HEK293 (cell line): ENCODE measurements around the gene PIK3CD.

ENCODE experiments used
- CTCF ChIA-PET: fragments of 350-600 bp; formaldehyde crosslinking; extraction: SDS; loops from one replicate; lab custom pipeline; 2021; ENCODE audit warnings: antibody characterized with exemption; lab: Yijun Ruan, JAX
- POLR2A ChIA-PET: fragments of 300-600 bp; formaldehyde crosslinking; extraction: SDS; loops from one replicate; lab custom pipeline; 2020; ENCODE audit warnings: antibody characterized with exemption, inconsistent platforms; lab: Yijun Ruan, JAX
- H3K27ac ChIP-seq: fragments of 200-500 bp; sonication (Bioruptor generic); 2 replicates; pipeline ENCODE4 v1.5.1; 2014; ENCODE audit warnings: low read depth, low read length, control low read depth, inconsistent platforms; ENCODE audit errors: extremely low read depth
- H3K36me3 ChIP-seq, 2 experiments: fragments of 200-500 bp in 1 of 2; sonication (Bioruptor generic) in 1 of 2; 1 replicate in 1 of 2; 2 replicates in 1 of 2; pipeline ENCODE4 v1.5.1; 2014 to 2017; ENCODE audit warnings: inconsistent platforms in 2 of 2, low read length in 2 of 2; ENCODE audit not compliant: control insufficient read depth in 2 of 2, insufficient read depth in 1 of 2
- H3K4me1 ChIP-seq: fragments of 200-500 bp; sonication (Bioruptor generic); 2 replicates; pipeline ENCODE4 v1.5.1; 2014; ENCODE audit warnings: mild to moderate bottlenecking, low read length, inconsistent platforms; ENCODE audit not compliant: control insufficient read depth, insufficient read depth
- H3K4me3 ChIP-seq: 2 replicates; pipeline ENCODE4 v1.5.1; 2011; ENCODE audit warnings: low read depth, mild to moderate bottlenecking, control low read depth, low read length, moderate library complexity
- H3K9me3 ChIP-seq: fragments of 200-500 bp; sonication (Bioruptor generic); 2 replicates; pipeline ENCODE4 v1.5.1; 2014; ENCODE audit warnings: low read depth, low read length, inconsistent platforms; ENCODE audit not compliant: control insufficient read depth, insufficient read depth
- FEZF1 ChIP-seq: fragments of 450-650 bp; formaldehyde crosslinking; IDR thresholded peaks from 2 replicates; pipeline ENCODE4 v1.5.1; 2016; ENCODE audit warnings: missing biosample characterization, missing genetic modification characterization
- GLIS2 ChIP-seq: fragments of 450-650 bp; formaldehyde crosslinking; IDR thresholded peaks from 2 replicates; pipeline ENCODE4 v1.5.1; 2016; ENCODE audit warnings: missing biosample characterization, missing genetic modification characterization
- IKZF3 ChIP-seq: fragments of 450-650 bp; IDR thresholded peaks from 2 replicates; pipeline ENCODE4 v1.5.0; 2018; ENCODE audit warnings: missing biosample characterization, mild to moderate bottlenecking, missing genetic modification characterization, moderate library complexity
- OVOL3 ChIP-seq: fragments of 450-650 bp; formaldehyde crosslinking; IDR thresholded peaks from 2 replicates; pipeline ENCODE4 v1.5.1; 2016; ENCODE audit warnings: missing biosample characterization, missing genetic modification characterization
- ZNF121 ChIP-seq: fragments of 450-650 bp; formaldehyde crosslinking; IDR thresholded peaks from 2 replicates; pipeline ENCODE4 v1.5.1; 2016; ENCODE audit warnings: missing biosample characterization, missing genetic modification characterization
- ZNF140 ChIP-seq: fragments of 450-650 bp; formaldehyde crosslinking; IDR thresholded peaks from 2 replicates; pipeline ENCODE4 v1.5.1; 2016; ENCODE audit warnings: missing biosample characterization, missing genetic modification characterization
- ZNF146 ChIP-seq: fragments of 450-650 bp; formaldehyde crosslinking; IDR thresholded peaks from 2 replicates; pipeline ENCODE4 v1.5.1; 2016; ENCODE audit warnings: missing biosample characterization, missing genetic modification characterization
- ZNF19 ChIP-seq: fragments of 450-650 bp; formaldehyde crosslinking; IDR thresholded peaks from 2 replicates; pipeline ENCODE4; 2016; ENCODE audit warnings: missing biosample characterization, missing genetic modification characterization, low read depth
- ZNF223 ChIP-seq: fragments of 450-650 bp; formaldehyde crosslinking; IDR thresholded peaks from 2 replicates; pipeline ENCODE4 v1.5.1; 2016; ENCODE audit warnings: missing biosample characterization, missing genetic modification characterization
- ZNF24 ChIP-seq: fragments of 450-650 bp; formaldehyde crosslinking; IDR thresholded peaks from 2 replicates; pipeline ENCODE4 v1.5.1; 2016; ENCODE audit warnings: missing biosample characterization, missing genetic modification characterization
- ZNF366 ChIP-seq: fragments of 450-650 bp; formaldehyde crosslinking; conservative IDR thresholded peaks from 2 replicates; pipeline ENCODE4 v1.5.1; 2016; ENCODE audit warnings: missing biosample characterization, missing genetic modification characterization
- ZNF391 ChIP-seq: fragments of 450-650 bp; formaldehyde crosslinking; IDR thresholded peaks from 2 replicates; pipeline ENCODE4 v1.5.1; 2016; ENCODE audit warnings: low read depth, missing biosample characterization, missing genetic modification characterization, borderline replicate concordance
- ZNF394 ChIP-seq: fragments of 450-650 bp; formaldehyde crosslinking; IDR thresholded peaks from 2 replicates; pipeline ENCODE4 v1.5.1; 2016; ENCODE audit warnings: missing biosample characterization, missing genetic modification characterization, mild to moderate bottlenecking, moderate library complexity, borderline replicate concordance
- ZNF404 ChIP-seq: fragments of 450-650 bp; formaldehyde crosslinking; IDR thresholded peaks from 2 replicates; pipeline ENCODE4 v1.5.1; 2017; ENCODE audit warnings: missing biosample characterization, missing genetic modification characterization
- ZNF514 ChIP-seq: fragments of 450-650 bp; formaldehyde crosslinking; IDR thresholded peaks from 2 replicates; pipeline ENCODE4 v1.5.1; 2016; ENCODE audit warnings: missing biosample characterization, missing genetic modification characterization
- ZNF560 ChIP-seq: fragments of 450-650 bp; formaldehyde crosslinking; IDR thresholded peaks from 2 replicates; pipeline ENCODE4 v1.5.1; 2017; ENCODE audit warnings: missing biosample characterization, missing genetic modification characterization, borderline replicate concordance
- ZNF677 ChIP-seq: fragments of 450-650 bp; IDR thresholded peaks from 2 replicates; pipeline ENCODE4 v1.5.0; 2018; ENCODE audit warnings: missing biosample characterization, mild to moderate bottlenecking, missing genetic modification characterization, moderate library complexity
- ZNF707 ChIP-seq: fragments of 450-650 bp; formaldehyde crosslinking; IDR thresholded peaks from 2 replicates; pipeline ENCODE4 v1.5.1; 2016; ENCODE audit warnings: missing biosample characterization, missing genetic modification characterization
- ZSCAN16 ChIP-seq: fragments of 450-650 bp; formaldehyde crosslinking; IDR thresholded peaks from 2 replicates; pipeline ENCODE4 v1.5.1; 2016; ENCODE audit warnings: missing biosample characterization, missing genetic modification characterization
- ZSCAN4 ChIP-seq: fragments of 450-650 bp; formaldehyde crosslinking; IDR thresholded peaks from 2 replicates; pipeline ENCODE4 v1.5.1; 2017; ENCODE audit warnings: missing biosample characterization, missing genetic modification characterization
- ZSCAN5A ChIP-seq: fragments of 450-650 bp; formaldehyde crosslinking; IDR thresholded peaks from 2 replicates; pipeline ENCODE4 v1.5.1; 2016; ENCODE audit warnings: missing biosample characterization, missing genetic modification characterization
- TF ChIP-seq, protein P1 (sequence below): fragments of 450-650 bp; formaldehyde crosslinking; optimal IDR thresholded peaks from 2 replicates; pipeline ENCODE3; 2016; ENCODE audit warnings: missing biosample characterization, mild to moderate bottlenecking, missing genetic modification characterization

PIK3CD gene

DNA sequence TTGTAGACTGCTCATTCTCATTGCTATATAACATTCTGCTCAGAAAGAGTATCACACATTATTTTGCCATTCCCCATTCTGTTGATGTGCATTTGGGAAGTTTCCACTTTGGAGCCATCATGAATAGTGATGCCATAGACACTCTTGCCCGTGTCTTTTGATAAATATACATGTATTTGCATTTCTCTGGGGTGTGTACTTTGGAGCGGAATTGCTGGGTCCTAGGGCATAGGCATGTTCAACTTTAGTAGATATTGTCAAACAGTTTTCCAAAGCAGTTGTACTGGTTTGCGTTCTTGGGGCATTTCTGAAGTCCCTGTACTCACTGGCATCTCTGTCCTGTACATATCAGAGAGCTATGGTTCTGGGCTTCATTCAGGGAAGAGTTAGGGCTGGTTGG, 52.1 kb downstream of the PIK3CD start:
- H3K27ac ChIP-seq = no peak overlapping the region
- ChIA-PET CTCF (interaction anchor here (0.5 to 2.4 kb wide), 8 partner anchors 11 to 573 kb away, joined by 3 to 7 read pairs (median 3); no protein-coding TSS in a partner anchor), POLR2A (no interaction called here)
- H3K36me3 ChIP-seq = no peaks in the 10 kb centered on the region
- no peak overlapping the region for H3K4me3 ChIP-seq
- TF ChIP-seq GLIS2 (tag by site-specific recombination) (no peak), ZNF140 (tag by site-specific recombination) (peak; percentile 94; the same call in 1 of the 2 replicates)
- TF ChIP-seq, all 188 proteins: peak for 1
- Histone ChIP-seq H3K9me3 (no peaks in the 10 kb centered on the region), H3K4me1 (no peaks in the 10 kb centered on the region)

DNA sequence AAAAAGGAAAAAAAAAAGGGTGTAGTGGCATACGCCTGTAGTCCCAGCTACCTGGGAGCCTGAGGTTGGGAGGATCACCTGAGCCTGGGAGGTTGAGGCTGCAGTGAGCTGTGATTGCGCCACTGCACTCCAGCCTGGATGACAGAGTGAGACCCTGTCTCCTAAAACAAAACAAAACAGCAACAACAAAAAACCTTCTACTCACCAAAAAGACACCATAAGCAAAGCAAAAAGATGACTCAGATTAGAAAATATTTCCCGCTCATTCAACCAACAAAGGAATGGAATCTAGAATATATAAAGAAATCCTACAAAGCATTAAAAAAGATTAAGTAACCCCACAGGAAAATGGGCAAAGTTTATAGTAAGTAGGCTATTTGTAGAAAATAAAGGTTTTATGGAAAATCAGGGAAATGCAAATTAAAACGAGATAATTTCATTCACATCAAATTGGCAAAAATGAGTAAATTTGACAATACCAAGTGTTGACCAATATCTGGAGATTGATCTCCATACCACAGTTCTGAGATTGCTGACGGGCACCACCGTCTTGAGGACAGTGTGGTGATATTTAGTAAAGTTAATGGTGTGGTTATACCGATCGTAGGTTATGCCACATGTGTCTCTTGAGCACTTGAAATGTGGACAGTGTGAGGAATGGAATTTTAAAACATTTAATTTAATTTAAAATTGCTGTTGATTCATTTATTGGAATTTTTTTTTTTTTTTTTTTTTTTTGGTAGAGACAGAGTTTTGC, 54.0 kb downstream of the PIK3CD start:
- CTCF ChIA-PET = no interaction called here
- POLR2A ChIA-PET = no interaction called here

DNA sequence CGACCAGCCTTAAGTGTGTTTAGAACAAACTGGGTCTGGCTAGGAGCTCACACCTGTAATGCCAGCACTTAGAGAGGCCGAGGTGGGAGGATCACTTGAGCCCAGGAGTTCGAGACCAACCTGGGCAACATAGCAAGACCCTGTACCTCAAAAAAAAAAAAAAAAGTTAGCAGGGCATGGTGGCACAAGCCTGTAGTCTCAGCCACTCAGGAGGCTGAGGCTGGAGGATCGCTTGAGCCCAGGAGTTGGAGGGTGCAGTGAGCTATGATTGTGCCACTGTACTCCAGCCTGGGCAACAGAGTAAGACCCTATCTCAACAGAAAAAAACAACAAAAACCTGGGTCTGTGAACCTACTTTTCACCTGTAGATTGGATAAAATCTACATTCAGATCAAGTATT, 54.6 kb downstream of the PIK3CD start:
- no peaks in the 10 kb centered on the region for H3K4me1 ChIP-seq
- no peak overlapping the region for H3K27ac ChIP-seq
- ChIA-PET CTCF (interaction anchor here (0.6 kb wide), 1 partner anchor 22 kb away, joined by 4 read pairs; no protein-coding TSS in a partner anchor), POLR2A (no interaction called here)
- H3K4me3 ChIP-seq = no peak overlapping the region
- TF ChIP-seq ZNF19 (tag by site-specific recombination) = no peak
- peak; percentile 94 for TF ChIP-seq ZNF121
- no peak for TF ChIP-seq ZNF223 (tag by site-specific recombination)
- no peaks in the 10 kb centered on the region for H3K9me3 ChIP-seq
- H3K36me3 ChIP-seq = no peaks in the 10 kb centered on the region

More for the DNA sequence above, 54.0 kb downstream of the PIK3CD start:
- TF ChIP-seq OVOL3 (tag by site-specific recombination) = no peak
- no peak for TF ChIP-seq ZNF366
- TF ChIP-seq ZNF404 (tag by site-specific recombination) = no peak
- TF ChIP-seq ZNF391 (tag by site-specific recombination) = no peak
- TF ChIP-seq ZNF514 (tag by site-specific recombination) = no peak
- no peak for TF ChIP-seq ZSCAN16
- TF ChIP-seq ZNF24 = no peak
- no peak for TF ChIP-seq ZNF394 (tag by site-specific recombination)
- no peak for TF ChIP-seq ZNF707 (tag by site-specific recombination)
- TF ChIP-seq IKZF3 (tag by site-specific recombination) = no peak
- no peak for TF ChIP-seq FEZF1 (tag by site-specific recombination)
- no peak for TF ChIP-seq ZSCAN5A (tag by site-specific recombination)
- TF ChIP-seq, protein P1, sequence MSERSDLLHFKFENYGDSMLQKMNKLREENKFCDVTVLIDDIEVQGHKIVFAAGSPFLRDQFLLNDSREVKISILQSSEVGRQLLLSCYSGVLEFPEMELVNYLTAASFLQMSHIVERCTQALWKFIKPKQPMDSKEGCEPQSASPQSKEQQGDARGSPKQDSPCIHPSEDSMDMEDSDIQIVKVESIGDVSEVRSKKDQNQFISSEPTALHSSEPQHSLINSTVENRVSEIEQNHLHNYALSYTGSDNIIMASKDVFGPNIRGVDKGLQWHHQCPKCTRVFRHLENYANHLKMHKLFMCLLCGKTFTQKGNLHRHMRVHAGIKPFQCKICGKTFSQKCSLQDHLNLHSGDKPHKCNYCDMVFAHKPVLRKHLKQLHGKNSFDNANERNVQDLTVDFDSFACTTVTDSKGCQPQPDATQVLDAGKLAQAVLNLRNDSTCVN = no peak
- TF ChIP-seq ZNF146 = no peak
- no peak for TF ChIP-seq ZNF560 (tag by site-specific recombination)
- TF ChIP-seq ZNF677 (tag by site-specific recombination) = no peak
- no peak for TF ChIP-seq ZSCAN4 (tag by site-specific recombination)
- Histone ChIP-seq H3K36me3 (no peaks in the 10 kb centered on the region), H3K4me3 (no peak overlapping the region), H3K9me3 (no peaks in the 10 kb centered on the region), H3K4me1 (no peaks in the 10 kb centered on the region), H3K27ac (no peak overlapping the region)
